Lower leg skin (tissue), 3 donors: ENCODE data around the gene MYOT.

ENCODE experiments used
- POLR2A ChIP-seq, 2 donors: fragments of 450-650 bp; IDR thresholded peaks; one replicate each; pipeline ENCODE4 v1.6.1; 2016 to 2017; ENCODE audit warnings: antibody characterized with exemption in 2 of 2, mild to moderate bottlenecking in 1 of 2, moderate library complexity in 1 of 2
- TF ChIP-seq, protein P1 (sequence below), 3 donors: fragments of 450-650 bp; IDR thresholded peaks; one replicate each; pipeline ENCODE4 v1.5.1; 2016; ENCODE audit warnings: antibody characterized with exemption in 3 of 3, mild to moderate bottlenecking in 3 of 3, moderate library complexity in 2 of 3

- no peak for TF ChIP-seq POLR2A (IDR thresholded peaks at IDR 0.05)
- TF ChIP-seq, protein P1, sequence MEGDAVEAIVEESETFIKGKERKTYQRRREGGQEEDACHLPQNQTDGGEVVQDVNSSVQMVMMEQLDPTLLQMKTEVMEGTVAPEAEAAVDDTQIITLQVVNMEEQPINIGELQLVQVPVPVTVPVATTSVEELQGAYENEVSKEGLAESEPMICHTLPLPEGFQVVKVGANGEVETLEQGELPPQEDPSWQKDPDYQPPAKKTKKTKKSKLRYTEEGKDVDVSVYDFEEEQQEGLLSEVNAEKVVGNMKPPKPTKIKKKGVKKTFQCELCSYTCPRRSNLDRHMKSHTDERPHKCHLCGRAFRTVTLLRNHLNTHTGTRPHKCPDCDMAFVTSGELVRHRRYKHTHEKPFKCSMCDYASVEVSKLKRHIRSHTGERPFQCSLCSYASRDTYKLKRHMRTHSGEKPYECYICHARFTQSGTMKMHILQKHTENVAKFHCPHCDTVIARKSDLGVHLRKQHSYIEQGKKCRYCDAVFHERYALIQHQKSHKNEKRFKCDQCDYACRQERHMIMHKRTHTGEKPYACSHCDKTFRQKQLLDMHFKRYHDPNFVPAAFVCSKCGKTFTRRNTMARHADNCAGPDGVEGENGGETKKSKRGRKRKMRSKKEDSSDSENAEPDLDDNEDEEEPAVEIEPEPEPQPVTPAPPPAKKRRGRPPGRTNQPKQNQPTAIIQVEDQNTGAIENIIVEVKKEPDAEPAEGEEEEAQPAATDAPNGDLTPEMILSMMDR (IDR thresholded peaks at IDR 0.05), result no peak
Observed at GRCh38 chr5:137828180-137828579, 39.5 kb upstream of the MYOT start.
